ENCODE measurements around the gene DNAI1.
"Not testable (repeated sequence)": the region's sequence is repeated elsewhere in the genome, so short reads cannot be mapped to it uniquely, and the experiment has no call there.

DNAI1 gene

DNA sequence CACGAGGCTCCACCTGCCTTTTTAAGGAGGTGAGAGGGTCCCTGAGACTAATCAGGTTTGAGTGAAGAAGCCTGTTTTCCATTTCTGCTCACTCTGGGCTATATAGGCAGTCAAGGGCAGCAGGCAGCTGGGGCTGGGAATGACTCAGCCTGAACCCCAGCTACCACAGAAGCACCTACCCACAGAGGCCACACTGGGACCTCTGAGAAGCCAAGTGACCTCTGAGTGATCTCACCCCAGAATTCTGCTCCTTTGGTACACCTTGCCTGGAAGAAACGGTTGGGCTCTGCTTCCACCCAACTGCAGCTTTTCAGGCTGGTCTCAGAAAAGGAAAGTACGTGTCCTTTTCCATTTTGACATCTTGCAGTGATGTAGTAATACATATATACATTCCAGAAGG lies 7.1 kb upstream of the DNAI1 start:
- FAIRE-seq = no peak

DNA sequence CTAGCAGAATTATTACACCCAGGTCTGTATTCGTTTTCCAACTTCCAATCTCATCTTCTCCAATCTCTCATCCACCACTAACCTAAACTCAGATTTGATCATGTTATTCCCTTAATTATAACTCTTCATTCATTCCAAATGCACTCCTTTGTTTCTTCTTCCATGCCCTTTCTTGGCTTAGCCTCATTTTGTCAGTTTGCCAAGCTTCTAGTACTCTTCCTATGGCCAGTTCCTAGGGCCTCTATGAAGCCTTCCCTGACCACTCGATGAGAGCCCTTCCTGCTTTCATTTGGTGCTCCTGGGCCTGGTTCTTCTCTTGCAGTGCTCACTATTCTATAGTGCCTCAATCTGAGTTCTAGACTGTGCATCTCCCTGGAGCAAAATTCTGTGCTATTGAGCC lies 6.0 kb upstream of the DNAI1 start:
- FAIRE-seq = no peak

DNA sequence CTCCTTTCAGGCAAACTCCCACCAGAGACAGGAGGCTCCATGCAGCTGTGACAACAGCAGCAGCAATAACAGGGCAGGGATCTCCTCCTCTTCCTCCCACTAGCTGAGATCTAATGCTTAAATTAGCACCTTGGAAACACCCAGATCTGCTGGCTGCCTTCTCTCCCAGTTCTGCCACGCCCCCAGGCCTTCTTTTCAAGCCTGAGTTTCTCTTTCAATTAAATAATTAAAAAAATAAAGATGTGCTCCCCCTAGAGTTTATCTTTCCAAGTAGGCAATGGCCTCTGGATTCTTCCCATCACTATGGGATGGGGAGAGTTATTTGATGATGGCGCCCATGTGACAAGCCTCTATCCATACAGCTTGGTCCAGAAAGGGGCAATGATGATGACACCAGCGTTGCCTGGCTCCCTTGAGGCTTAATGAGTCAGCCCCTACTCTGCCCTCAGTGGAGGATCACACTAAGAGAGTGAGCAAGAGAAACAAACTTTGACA lies 4.0 kb upstream of the DNAI1 start:
- FAIRE-seq = no peak

DNA sequence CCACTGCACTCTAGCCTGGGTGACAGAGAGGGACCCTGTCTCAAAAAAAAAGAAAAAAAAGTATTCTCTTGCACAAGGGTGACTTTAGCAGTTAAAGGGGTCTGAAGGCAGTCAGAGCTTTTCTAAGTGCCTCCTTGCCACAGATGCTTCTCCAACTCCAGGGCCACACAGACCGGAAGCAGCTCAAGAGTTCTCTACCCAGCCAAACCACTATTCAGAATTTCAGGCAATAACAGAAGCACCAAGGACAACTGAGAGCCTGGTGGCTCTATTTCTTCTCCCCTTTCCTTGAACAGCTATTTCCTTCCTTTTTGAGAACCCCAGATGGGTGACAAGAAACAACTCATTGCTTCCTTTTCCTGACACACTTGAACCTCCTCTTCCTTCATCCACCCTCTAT lies 2.5 kb upstream of the DNAI1 start:
- FAIRE-seq = no peak

DNA sequence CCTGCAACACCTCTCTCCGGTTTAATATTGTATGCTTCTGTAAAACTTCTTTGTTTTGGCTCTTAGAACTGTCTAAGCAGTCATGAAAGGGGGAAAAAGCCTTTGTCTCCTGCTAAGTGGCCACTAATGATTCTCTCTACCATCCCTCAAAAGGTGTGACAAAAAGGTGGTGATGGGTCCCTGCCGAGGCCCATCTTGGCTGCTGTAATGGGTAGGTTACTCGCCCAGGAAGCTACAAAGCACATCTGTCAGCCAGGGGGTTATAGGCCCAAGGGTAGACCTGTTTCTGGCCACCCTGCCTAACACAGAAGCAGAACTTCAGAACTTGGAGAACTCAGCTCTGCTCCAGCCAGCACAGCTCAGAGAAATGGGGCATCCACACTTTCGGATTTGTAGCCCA lies 1.9 kb upstream of the DNAI1 start:
- no peak for FAIRE-seq

DNA sequence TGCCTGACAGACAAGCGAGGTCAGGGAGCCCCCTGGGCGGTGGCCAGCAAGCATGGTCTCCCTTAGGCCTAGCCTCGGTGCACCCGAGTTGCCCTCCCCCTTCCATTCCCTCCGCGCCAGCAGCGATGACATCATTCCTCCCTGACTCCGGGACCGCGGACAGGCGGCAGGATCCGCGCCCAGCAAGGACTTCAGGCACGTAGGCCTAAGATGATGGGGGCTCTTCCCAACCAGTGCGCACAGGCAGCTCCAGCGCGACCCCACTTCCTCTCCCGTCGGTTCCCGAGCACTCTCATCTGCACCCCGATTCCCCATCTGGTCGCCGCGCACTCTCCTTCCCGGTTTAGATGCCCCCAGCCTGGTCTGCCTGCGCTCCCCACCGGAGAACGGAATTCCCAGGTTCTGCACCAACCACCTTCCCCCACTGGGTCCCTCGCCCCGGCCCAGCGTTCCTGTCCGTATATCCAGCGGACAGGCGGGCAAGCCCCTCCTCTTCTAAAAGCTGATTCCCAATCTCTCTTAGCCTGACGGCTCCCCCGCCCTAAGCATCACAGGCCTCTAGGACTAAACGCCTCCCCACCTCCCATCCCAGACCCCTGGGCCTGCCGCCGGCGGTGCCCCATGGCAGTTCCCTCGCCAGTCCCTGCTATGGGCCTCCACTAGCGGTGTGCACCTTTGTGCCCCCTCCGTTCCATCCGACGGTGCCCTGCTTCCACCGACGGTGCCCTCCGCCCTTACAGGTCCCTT lies 1.2 kb upstream of the DNAI1 start:
- no peak for FAIRE-seq

DNA sequence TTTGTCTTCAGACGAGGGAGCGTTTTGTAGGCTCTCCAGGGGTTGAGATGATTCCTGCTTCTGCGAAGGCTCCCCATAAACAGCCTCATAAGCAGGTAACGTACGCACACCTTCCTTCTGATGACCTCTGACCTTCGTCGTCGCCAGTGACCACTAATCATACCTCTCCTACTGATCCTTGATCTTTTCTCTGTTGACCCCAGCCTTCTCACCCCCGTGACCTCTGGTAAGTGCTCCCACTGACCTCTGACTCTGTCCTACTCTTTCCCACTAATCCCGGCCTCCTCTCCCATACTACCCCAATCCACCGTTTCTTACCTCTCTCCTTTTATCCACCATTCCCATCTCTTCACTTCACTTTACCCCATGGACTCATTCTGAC lies 345 bp downstream of the DNAI1 start:
- FAIRE-seq = no peak

DNA sequence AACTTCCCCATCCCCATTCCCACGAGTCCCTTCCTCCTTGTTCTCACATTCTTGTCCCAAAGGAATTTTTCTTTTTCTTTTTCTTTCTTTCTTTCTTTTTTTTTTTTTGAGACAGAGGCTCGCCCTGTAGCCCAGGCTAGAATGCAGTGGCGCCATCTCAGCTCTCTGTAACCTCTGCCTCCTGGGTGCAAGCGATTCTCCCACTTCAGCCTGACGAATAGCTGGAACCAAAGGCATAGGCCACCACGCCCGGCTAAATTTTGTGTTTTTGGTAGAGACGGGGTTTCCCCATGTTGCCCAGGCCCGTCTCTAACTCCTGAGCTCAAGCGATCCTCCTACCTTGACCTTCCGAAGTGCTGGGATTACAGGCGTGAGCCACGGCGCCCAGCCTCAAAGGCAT lies 751 bp downstream of the DNAI1 start:
- FAIRE-seq = no peak

DNA sequence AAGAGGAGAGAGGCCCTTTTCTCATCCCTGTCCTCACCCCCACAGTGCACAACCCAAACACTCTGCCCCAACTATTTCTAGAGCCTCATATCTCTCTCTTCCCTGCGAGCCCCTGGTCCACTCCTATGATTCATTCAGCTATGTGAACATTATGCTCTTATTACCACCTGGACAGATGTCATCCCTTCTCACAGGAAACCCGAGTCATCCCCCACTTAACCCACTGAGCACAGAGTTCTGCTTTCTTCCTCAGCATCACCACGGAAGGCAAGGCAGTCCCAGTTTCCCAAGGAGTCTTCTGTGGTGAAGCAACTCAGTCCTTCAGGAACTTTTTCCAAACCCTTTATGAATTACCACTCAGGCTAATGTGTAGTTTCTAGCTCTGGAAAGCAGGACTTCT lies 1.3 kb downstream of the DNAI1 start:
- FAIRE-seq = no peak

DNA sequence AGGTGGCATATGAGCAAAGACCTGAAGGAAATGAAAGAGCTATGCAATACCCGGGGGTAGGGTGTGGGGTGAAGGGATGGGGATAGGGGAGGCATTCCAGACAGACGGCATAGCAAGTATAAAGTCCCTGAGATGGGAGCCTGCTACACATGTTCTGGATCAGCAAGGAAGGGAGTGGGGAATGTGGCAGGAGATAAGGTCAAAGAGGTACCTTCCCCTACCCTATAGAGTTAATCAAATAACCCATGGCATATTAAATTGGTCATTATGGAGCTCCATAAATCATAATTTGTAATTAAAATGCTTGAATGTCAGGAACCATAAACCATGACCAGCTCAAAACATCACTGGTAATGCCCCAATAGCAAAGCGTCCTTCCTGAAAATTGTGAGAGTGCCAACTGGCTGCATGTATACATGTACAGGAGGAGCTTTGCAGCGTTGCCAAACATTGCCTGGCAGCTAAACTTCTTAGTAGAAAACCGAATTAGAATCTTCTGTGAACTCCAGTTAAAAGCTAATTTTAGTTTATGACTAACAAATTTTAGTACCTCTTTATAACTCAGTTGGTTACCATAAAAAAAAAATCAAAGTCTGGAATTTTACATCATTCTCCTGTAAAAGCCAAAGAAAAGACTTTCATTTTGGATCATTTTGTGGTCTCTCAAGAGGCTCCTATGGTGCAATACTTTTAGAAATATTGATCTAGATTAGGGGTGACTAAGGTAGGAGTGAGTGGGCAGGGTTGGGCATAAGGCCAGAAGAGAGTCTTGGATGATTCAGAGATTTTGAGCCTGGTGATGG lies 4.7 kb downstream of the DNAI1 start:
- no peak for FAIRE-seq

DNA sequence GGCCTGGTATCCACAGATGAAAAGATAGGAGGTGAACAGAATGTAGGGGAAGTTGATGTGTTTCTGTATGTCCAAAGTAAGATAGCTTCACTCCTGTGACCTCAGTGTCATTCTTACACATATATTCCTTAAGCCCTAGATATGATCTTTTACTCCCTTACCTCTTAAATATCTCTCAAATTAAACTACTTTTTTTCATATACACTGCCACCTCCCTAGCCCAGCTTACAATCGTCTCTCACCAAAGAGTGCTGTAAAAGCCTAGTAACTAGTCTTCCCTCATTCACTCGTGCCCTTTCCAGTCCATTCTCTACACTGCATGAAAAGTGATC lies 5.3 kb downstream of the DNAI1 start:
- FAIRE-seq = no peak

DNA sequence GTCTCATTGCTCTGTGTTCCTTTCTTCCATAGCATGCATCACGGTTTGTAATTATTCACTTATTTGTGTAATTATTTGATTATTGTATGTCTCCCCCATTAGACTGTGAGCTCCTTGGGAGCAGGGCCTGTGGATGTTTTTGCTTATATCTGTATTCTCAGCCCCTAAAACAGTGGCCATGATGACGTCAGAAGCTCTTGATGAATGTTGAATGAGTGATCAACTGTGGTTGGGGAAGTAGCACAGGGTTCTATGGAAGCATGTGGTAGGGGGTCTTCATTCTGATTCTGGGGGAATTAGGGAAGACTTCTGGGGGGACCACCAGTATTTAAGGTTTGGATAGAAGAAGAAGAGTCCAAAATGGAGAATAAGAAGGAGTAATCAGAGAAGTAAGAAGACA lies 6.0 kb downstream of the DNAI1 start:
- FAIRE-seq = no peak

DNA sequence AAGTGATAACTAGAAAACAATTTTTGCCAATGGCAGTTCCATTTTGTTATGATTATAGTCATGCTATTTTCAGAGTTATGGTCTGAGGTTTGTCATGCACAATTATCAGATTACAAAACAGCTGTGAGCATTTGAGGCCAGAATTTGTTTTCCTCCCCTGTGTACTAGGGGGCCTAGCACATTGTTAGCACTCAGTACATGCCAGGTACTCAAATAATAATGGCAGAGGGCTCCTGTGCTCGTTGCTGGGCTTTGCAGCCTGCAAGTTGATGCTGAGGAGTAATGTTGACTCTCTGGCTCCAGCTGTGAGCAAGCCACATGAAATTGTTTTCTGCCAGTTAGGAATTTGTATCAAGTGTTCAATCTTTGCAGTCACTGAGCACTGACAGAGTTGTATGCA lies 6.9 kb downstream of the DNAI1 start:
- no peak for FAIRE-seq

DNA sequence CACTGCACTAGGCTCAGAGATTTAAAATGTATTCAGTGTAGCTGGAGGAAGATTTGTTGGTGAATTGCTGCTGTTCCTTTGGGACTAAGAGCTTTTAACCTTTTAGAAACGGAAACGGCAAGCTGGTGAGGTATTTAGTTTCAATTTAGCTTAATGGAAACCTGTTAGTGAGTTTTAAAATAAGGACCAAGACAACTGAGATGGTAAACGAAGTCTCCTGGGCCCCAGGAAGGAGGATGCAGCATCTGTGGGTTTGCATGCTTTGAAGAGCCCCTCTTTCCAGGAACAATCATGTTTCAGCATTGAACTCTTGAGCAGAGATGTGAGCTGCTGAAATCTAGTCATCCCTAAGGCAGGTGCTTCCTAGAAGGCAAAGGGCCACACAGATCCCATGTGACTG lies 16.5 kb downstream of the DNAI1 start:
- no peak for FAIRE-seq

DNA sequence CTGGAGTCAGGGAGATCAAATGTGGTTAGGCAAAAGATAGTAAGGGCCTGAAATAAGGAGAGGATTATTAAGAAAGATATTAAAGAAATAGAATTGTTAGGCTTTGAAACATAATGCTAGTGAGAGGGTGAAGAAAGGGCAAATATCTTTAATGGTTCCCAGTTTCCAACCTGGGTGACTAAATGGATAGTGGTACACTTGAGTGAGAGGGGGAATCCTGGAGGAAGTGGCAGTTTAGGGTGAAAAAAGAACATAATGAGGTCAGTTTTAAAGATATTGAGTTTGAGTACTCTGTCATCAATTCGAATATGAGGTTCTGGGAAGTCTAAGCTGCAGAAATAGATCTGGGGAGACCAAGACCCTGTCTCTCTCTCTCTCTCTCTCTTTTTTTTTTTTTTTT lies 18.9 kb downstream of the DNAI1 start:
- FAIRE-seq = no peak

DNA sequence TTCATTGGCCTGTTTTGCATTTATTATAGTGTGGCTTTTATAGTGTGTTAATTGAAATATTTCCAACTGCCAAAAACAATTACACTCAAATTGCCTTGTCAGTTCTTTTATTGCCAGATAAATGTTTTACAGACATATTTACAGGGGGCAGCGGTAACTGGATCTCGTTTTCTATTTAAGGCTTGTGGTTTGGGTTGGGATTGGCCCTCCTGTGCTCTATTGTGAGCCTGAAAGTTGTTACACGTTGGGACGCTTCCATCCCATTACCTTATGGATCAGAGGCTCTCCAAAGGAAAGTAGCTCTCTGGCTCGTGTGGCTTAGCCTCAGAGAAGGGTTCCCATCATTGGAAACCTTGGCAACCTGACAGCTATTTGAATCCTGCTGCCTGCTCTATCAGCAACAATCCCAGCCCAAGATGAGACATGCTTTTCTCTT lies 20.8 kb downstream of the DNAI1 start:
- no peak for FAIRE-seq

DNA sequence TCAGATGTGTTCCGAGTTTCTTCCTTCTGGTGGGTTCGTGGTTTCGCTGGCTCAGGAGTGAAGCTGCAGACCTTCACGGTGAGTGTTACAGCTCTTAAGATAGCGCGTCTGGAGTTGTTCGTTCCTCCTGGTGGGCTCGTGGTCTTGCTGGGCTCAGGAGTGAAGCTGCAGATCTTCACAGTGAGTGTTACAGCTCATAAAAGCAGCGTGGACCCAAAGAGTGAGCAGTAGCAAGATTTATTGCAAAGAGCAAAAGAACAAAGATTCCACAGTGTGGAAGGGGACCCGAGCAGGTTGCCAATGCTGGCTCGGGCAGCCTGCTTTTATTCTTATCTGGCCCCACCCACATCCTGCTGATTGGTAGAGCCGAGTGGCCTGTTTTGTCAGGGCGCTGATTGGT lies 23.0 kb downstream of the DNAI1 start:
- FAIRE-seq = not testable (repeated sequence)

DNA sequence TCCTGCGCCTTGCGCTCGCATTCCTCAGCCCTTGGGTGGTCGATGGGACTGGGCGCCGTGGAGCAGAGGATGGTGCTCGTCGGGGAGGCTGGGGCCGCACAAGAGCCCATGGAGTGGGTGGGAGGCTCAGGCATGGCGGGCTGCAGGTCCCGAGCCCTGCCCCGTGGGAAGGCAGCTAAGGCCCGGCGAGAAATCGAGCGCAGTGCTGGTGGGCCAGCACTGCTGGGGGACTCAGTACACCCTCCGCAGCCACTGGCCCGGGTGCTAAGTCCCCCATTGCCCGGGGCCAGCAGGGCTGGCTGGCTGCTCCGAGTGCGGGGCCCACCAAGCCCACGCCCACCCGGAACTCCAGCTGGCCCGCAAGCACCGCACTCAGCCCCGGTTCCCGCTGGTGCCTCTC lies 24.1 kb downstream of the DNAI1 start:
- FAIRE-seq = not testable (repeated sequence)

DNA sequence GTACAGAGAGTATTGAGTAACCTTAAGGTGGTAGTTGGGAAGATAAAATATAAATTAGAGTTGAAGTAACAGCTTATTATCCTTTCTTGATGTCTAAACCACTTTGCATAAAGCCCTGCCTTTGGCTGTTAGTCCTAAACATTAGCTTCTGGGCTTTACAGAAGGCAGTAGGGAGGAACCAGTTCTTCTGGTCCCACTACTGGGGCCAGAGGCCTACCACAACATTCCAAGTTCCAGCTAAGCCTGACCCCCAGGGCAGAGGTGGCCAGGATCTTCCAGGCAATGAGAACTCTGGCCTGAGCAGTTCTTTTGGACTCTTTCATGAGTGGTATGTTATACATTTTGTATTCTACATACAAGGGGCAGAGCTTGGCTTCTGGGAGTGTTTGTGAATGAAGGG lies 26.1 kb downstream of the DNAI1 start:
- FAIRE-seq = no peak

DNA sequence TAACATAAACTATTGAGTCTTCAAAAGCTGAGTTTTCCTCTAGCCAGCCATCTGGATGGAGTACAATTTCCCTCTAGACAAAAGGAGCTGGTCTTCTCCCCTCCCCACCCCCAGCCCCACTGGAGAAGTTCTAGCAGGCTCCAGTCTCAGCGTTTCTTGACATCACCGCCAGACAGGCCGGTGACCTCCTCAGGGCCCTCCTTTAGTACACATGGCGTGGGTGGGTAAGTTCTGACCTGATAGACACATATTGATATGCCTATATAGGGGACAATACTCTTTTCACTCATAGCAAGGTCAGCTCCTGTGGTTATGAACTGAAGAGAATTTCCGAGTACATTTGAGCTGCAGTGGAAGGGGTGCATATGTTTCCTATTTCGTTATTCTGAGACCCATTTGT lies 27.2 kb downstream of the DNAI1 start:
- no peak for FAIRE-seq

DNA sequence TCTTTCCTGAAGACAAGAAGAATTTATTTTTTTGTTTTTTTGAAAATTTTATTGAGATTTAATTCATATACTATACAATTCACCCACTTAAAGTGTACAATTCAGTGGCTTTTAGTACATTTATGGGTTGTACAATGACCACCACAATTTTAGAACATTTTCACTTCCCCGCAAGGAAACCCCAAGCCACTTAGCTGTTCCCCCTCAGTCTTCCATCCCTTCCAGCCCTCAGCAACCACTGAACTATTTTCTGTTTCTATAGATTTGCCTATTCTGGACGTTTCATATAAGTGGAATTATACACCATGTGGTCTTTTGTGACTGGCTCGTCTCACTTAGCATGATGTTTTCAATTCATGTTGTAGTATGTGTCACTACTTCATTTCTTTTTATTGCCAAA lies 28.0 kb downstream of the DNAI1 start:
- no peak for FAIRE-seq

DNA sequence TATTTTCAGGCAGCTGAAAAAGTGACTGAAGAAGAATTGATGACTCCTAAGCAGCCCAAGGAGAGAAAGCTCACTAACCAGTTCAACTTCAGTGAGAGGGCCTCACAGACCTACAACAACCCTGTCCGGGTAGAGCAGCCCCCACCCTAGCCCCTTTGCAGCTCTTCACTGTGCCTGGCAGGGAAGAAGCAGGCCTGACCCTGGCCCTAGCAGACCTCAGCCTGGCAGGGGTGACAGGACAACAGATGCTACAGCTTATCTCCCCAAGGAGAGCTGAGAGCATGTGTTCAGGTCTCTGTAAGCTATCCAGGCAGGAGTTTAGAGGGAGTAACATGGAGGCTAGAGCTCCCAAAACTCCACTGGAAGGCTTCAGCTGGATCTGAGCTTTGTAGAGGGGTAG lies 31.8 kb downstream of the DNAI1 start:
- FAIRE-seq = no peak

DNA sequence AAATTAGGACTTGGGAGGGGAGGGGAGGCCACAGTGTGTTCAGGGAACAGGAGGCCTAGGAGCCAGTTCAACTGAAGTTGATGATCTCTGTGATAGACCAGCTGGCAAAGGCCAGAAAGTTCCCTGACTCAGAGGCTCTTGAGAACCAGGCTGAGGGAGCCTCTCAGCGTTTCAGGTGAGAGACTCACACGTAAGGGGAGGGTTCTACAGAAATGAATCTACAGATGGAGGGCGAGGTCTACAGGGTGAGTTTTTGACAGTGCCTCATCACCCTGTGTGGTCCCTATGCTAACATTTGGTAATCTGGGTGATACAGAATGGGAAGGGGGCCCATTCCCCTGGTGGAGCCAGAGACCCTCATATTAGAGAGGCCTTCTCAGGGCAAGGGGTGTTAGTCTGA lies 32.2 kb downstream of the DNAI1 start:
- FAIRE-seq = no peak

DNA sequence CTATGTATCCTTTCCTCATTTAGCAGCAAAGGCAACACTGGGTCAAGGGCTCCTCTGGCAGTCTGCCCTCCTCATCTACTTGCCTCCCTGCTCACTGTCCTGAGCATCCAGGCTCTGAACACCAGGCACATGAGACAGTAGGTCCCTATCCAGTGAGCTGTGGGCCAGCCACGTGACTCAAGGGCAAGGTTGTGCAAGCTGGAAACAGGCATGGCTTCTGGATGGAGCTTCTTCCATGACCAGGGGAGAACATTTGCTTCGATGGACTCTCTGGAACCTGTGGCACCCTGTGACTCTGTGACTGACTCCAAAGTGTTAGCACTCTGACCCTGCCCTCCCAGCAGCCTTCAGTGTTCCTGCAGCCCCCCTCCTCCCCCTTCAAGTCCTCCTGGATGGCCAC lies 33.0 kb downstream of the DNAI1 start:
- no peak for FAIRE-seq

DNA sequence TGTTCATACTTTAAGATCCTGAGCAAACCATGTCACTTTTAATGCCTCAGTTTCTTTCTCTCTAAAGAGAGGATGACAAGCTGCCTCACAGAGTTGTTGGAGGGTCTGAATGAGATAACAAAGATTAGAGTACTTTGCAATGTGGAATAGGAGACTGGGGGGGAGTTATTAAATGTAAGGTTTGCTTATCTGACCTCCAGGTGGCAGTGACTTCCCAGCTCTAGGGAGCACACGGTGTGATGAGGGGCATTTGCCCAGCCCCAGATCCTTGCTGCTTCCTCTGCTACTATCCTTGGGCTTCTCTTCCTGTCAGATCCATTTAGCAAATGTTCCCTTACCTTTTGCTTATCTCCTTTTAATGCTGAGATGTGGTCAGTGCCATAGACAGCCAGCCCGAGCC lies 33.4 kb downstream of the DNAI1 start:
- FAIRE-seq = no peak
